GM19467 (cell line): ENCODE results near the gene ADAMTS17.

Experiments
- ATAC-seq: cut with Tn5 transposase; IDR thresholded peaks from one replicate; pipeline ENCODE4 v1.9.1; 2021; ENCODE audit warnings: mild to moderate bottlenecking, moderate library complexity; ENCODE audit not compliant: unreplicated experiment

ADAMTS17 gene

GRCh38 chr15:100204771-100205170 lies 137.0 kb downstream of the ADAMTS17 start:
- ATAC-seq = no peak

- ATAC-seq = no peak
Measured at GRCh38 chr15:100204211-100204610, 137.6 kb downstream of the ADAMTS17 start.

- no peak for ATAC-seq
Measured at GRCh38 chr15:100202309-100202960, 139.3 kb downstream of the ADAMTS17 start.

- peak; percentile 54 for ATAC-seq
Measured at GRCh38 chr15:100201376-100202280, 140.1 kb downstream of the ADAMTS17 start.

GRCh38 chr15:100200287-100200880 lies 141.4 kb downstream of the ADAMTS17 start:
- ATAC-seq = no peak

- ATAC-seq = no peak
Measured at GRCh38 chr15:100199711-100200286, 142.0 kb downstream of the ADAMTS17 start.

- ATAC-seq = no peak
Measured at GRCh38 chr15:100198442-100198841, 143.3 kb downstream of the ADAMTS17 start.

- no peak for ATAC-seq
Measured at GRCh38 chr15:100196326-100197058, 145.3 kb downstream of the ADAMTS17 start.

- no peak for ATAC-seq
Measured at GRCh38 chr15:100194996-100195395, 146.8 kb downstream of the ADAMTS17 start.

- ATAC-seq = no peak
Measured at GRCh38 chr15:100193277-100193860, 148.4 kb downstream of the ADAMTS17 start.

- no peak for ATAC-seq
Measured at GRCh38 chr15:100192097-100193080, 149.4 kb downstream of the ADAMTS17 start.

- no peak for ATAC-seq
Measured at GRCh38 chr15:100191161-100191560, 150.6 kb downstream of the ADAMTS17 start.

GRCh38 chr15:100190675-100191074 lies 151.1 kb downstream of the ADAMTS17 start:
- no peak for ATAC-seq

- ATAC-seq = no peak
Measured at GRCh38 chr15:100189849-100190248, 151.9 kb downstream of the ADAMTS17 start.

- no peak for ATAC-seq
Measured at GRCh38 chr15:100189319-100189718, 152.5 kb downstream of the ADAMTS17 start.

- no peak for ATAC-seq
Measured at GRCh38 chr15:100187677-100188076, 154.1 kb downstream of the ADAMTS17 start.

GRCh38 chr15:100186960-100187359 lies 154.8 kb downstream of the ADAMTS17 start:
- ATAC-seq = no peak

GRCh38 chr15:100186366-100186765 lies 155.4 kb downstream of the ADAMTS17 start:
- ATAC-seq = no peak

- no peak for ATAC-seq
Measured at GRCh38 chr15:100183921-100184495, 157.8 kb downstream of the ADAMTS17 start.
